ENCODE measurements around the gene C5orf46.
A peak's percentile ranks its signal among the peaks of the same experiment; 100 is the strongest.

C5orf46 gene

DNA sequence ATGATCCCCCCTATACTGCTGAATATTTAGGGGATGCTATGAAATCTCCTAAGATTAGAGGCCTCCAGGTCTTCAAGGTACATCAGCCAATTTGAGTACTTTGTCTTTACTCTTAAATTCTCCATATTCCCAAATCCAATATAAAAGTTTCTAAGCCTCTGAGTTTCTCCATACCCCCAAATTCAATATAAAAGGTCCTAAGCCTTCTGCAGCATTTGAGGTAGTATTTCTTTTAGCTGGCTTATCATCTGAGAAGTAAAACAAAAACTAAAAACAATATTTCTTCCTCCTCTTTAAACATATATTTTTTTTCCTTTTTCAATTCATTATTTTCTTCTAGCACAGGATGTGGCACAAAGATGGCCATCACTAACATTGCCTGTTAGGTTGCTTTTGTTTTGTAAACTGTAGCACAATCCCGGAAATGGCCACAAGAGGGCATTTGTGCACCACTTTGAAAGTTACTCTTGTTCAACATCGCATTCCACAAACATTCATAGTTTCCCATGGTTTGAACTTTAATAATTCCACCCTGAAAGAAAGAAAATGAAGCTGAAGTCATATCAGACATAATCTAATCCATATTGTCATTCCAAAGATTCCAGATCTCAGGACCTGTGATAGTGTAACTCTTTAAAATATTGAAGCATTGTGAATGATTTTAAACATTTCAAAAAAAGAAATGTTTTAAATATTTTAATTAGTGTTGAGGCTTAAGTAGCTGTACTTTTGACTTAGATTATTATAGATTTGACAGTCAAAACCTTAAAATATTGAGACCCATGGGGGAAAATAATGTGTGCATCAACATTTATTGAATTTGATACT lies 48.8 kb downstream of the C5orf46 start:
- peak; percentile 44 to 59 for DNase-seq

DNA sequence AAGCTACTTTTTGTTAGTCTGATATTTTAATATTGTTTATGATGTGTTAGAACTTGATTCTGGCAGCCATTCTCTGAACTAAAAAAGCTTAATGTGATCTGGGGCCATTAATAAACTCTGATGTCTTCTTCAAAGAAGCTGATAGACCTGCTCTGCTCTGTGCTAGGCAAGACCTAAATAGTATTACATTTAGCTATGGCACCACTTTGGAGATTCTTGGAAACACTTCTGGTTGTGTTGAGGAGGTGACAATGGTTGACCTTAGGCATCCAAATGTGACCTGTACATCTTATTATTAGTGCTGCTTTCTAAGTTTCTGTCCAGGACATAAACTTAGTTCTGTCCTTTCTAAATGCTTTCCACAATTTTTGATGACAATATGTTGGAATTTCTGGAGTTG lies 49.5 kb downstream of the C5orf46 start:
- no peak for DNase-seq

DNA sequence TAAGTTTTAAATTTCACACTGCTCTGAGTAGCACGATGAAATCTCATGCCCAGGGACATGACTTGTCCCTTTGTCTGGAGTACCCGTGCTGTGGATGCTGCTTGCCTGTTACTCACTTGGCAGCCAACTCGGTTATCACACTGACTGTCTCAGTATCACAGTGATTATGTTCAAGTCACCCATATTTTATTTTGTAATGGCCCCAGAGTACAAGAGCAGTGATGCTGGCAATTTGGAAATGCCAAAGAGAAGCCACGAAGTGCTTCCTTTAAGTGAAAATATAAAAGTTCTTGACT lies 50.6 kb downstream of the C5orf46 start:
- no peak for DNase-seq

DNA sequence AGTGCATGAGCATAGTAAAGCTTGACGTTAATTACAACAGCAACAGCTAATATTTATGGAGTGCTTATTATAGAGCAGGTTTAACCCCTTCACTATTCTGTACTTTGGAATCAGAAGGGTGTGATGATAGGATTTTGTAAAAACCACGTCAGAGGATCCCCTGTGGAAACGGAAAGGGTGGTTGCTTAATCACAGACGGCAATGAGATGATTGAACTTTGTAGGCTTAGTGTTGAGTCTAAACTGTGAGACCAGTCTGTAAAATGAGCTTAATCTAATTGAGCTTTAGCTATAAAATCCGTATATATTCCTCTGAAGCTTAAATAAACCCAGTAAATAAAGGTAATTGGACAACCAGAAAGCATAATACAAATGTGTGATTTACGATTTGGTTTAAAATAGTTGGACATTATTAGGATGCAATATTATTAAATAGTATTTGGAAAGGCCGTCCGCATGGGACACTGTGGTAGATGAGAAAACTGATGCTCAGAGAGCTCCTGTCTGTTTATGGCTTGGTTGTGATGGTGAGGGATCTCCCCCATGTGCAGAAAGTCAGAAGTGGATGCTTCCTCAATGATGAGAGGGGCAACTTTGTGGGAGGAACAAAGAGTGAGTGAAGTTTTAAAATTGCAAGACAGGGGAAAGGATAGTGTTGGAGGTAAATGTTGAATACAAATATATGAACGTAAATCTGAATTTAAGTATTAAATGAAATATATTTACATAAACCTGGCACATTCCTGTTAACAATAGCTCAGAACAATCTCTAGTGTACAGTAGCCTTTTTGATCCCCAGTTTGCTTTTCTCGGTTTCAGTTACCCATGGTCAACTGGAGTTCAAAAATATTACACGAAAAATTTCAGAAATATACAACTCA lies 51.2 kb downstream of the C5orf46 start:
- DNase-seq: no peak

DNA sequence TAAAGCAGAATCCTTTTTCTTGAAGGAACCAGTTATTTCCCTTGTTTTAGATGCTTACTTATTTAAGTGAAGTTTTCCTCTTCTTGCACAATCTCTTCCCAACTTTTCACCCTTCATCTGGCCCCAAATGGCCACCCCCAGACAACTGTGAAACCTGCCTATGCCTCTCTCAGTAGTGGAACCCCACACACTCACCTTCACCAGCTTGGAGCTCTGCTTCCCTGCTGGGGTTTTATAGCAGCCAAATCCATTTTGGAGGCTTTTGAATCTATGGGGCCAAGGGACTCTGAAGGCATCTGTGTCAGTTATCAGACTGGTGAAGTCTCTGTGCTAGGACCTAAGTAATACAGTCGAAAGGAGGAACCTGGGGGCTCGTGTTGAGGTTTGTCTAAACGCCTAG lies 52.0 kb downstream of the C5orf46 start:
- DNase-seq: no peak

DNA sequence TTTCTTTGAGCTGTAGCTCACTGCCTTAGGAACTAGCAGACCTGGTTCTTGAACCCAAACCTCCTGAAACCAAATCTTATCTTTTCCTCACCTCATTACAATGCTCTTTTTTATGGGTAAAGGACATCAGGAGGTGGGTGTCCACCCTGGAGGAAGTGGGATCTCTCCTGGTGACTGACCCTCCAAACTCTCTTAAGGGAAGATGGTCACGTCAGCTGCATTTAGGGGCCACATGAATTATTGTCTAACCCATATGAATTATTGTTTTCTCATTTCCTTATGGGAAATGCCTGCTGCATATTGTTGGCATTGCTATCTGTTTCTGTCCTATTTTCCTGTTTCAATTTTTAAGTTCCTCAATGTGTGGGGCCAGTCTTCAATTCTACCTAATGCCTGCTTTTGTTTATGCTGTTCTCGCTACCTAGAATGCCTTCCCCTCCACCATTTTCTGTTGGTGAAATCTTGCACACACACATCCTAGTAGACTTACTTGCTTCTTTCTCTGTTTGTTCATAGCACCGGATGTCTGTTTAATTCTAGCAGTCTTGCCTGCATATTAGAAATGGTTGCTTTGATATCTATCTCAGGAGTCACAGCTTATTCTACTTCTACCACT lies 52.9 kb downstream of the C5orf46 start:
- DNase-seq: no peak

GRCh38 chr5:147852365-147852764 lies 54.0 kb downstream of the C5orf46 start:
- no peak for DNase-seq

DNA sequence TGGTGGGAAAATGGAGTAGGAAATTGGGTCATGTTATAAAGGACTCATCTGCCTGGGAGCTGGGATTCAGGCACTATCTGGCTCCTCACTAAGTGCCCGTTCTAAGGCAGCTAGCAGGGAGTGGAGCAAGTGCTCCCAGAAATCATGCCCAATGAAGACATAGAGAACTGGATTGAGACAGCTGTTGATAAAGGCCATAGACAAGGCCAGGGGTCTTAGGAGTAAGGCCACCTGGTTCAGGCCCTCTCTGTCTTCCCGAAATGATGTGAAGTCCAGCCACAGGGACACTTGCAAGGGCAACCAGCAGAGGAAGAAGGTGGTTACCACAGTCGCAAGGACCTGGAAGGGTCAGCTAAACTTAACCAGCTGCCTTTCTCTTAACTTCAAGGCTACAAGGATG lies 54.8 kb downstream of the C5orf46 start:
- no peak for DNase-seq

DNA sequence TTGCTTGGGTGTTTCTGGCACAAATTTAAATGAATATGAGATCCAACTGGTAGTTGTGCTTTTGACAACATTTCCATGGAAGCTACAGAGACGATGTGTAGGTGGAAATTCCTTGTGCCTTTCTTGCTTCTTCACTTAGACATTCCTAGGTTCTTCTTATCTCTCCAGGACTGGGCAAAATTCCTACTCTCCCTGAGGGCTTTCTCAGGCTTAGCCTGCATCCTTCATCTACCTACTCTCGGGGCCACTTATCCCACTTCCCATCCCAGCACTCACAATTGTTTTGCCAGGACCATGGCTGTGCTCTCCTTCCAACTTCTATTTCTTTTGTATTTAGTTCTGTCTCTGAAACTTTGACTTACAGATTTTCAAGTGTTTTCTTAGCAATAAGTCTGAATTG lies 57.1 kb downstream of the C5orf46 start:
- DNase-seq: no peak

DNA sequence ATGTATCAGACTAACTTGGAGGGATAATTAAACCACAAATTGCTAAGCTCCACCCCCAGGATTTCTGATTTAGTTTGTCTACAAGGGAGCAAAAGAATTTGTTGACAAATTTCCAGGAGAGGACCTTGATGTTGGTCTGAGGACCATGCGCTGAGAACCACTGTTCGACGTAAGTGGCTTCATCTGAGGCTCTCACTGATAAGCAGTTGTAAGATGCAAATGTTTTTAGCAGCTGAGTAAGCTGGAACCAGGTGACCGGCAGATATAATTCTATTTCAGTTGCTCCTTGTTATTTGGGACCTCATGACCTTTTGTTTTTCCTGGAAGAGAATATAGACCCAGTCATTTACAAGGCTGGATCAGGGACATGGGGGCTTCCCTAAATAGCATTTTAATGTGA lies 60.7 kb downstream of the C5orf46 start:
- no peak for DNase-seq

GRCh38 chr5:147844846-147845245 lies 61.5 kb downstream of the C5orf46 start:
- no peak for DNase-seq

- DNase-seq: no peak
These were observed 63.5 kb downstream of the C5orf46 start for GRCh38 chr5:147842869-147843268.
